Right renal pelvis (tissue), 4 donors: ENCODE results near the gene FOXI1. TPM values are rescaled to one million over a fixed set of nuclear protein-coding genes. Genes with fewer than 3 reads are reported as not detected.

Experiments
- DNase-seq, 4 donors: peaks; one replicate each; pipeline ENCODE4 v3.0.0-alpha.2; 2013; ENCODE audit warnings: low read depth in 4 of 4, low spot score in 3 of 4, missing footprints in 1 of 4
- polyA plus RNA-seq, 4 donors: library from polyadenylated mRNA; unstranded; fragments of 120-200 nt; gene quantifications; one replicate each; pipeline ENCODE4 v1.2.1, GENCODE V29; 2013; ENCODE audit not compliant: insufficient read length in 4 of 4

FOXI1 gene
- polyA plus RNA-seq = 1 to 10 TPM; 5.6 to 7.9 (median 7.5) TPM

DNA sequence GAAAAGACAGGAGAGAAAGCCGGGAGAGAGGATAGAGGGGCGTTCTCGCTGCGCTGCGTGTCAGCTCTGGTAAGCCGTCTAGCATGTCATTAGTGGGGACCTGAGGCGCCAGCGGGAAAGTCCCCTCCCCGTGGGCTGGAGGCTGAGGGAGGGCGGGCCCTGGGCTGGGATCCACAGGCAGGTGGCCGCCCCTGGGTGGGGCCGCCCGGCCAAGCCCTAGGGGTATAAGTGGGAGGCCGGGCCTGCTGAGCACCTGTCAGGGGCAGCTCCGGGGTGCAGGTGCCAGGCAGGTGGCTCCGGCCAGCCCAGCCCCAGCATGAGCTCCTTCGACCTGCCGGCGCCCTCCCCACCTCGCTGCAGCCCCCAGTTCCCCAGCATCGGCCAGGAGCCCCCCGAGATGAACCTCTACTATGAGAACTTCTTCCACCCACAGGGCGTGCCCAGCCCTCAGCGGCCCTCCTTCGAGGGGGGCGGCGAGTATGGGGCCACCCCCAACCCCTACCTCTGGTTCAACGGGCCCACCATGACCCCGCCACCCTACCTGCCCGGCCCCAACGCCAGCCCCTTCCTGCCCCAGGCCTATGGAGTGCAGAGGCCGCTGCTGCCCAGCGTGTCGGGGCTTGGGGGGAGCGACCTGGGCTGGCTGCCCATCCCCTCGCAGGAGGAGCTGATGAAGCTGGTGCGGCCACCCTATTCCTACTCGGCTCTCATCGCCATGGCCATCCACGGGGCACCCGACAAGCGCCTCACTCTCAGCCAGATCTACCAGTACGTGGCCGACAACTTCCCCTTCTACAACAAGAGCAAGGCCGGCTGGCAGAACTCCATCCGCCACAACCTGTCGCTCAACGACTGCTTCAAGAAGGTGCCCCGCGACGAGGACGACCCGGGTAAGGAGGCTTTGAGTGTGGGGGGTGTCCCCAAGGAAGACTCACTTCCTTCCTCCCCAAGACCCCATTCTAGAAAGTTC is at the start of gene FOXI1:
FOXI1 (plus strand) TSS at position 256 of the 970 bp plus-strand sequence; CDS start at position 317, 61 bp downstream.
- no peak for DNase-seq

DNA sequence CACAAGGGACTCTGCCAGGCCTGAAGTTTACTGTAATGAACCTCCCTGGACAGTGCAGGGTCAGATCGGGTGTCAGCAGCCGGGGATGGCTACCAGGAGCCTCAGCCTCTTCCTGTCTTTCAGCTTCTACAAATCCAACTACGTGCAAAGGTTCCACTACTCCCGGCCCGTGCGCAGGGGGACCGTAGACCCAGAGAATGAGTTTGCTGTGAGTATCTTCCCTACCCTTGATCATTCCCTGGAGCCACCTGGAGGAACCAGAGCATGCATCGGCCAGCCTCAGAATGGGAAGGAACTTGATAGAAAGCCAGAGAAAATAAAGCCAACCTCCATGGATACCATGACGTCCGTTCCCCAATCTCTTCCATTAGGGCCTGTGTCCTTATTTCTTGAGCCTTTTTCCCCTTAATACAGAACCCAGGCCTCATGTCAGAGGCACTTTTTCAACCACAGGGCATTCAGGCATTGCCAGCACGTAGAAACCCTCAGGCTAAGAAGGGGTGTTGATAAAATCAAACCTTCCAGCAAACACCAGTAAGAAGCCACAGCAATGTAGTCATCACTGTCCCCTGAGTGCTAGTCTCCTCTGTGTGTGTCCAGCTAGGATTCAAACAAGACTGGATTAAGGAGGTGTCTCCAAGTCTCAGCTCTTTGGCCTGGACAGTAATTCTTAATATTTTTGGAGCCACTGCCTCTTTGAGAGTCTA is 49.0 kb upstream of the FOXI1 start:
- DNase-seq = no peak

DNA sequence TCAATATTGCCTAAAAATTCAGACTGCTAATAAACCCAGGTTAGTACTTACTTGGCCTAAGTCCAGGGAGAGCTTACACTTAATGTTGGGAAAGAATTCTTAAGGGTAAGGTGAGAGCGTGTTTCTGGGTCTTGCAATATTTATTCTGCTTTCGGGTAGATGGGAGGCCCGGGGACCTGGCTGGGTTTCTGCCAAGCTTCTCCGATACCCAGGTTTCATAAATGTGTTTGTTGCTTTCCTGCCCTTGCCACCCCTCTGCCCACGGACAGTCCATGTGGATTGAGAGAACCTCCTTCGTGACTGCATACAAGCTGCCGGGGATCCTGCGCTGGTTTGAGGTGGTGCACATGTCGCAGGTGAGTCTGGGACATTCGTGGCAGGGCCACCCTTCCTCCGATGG is 48.4 kb upstream of the FOXI1 start:
- no peak for DNase-seq

DNA sequence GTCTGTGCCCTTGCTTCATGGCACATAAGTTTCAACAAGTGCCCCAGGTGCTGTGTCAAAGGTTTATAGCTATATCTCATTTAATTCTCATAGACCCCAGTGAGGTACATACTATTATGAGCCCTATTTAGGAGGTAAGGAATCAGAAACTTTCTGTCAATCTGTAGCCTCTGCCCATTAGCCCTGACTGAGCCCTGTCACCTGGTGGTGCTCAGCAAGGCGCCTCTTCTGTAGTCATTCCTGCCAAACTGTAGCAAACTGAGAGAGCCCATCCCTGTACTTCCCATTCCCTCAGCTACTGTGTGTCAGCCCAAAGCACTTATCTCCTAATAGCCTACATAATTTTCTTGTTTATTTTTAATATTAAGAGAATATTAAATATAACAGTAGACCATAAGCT is 46.5 kb upstream of the FOXI1 start:
- no peak for DNase-seq

DNA sequence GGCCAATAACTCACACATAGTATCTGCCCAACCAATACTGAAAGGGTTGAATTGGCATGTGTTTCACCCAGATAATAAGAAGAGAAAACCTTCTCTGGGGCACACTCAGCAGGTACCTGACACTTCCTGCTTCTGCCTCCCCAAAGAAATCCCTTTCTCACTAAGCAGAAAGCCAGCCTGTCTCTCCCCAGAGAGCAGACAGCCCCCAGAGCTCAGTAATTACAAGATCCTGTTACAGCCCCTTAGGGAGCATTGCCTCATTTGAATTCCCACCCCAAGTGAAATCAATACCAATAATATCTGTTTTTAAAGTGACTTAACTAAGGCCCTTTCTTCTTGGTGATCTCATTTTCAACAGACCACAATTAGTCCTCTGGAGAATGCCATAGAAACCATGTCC is 38.5 kb upstream of the FOXI1 start:
- DNase-seq = no peak

DNA sequence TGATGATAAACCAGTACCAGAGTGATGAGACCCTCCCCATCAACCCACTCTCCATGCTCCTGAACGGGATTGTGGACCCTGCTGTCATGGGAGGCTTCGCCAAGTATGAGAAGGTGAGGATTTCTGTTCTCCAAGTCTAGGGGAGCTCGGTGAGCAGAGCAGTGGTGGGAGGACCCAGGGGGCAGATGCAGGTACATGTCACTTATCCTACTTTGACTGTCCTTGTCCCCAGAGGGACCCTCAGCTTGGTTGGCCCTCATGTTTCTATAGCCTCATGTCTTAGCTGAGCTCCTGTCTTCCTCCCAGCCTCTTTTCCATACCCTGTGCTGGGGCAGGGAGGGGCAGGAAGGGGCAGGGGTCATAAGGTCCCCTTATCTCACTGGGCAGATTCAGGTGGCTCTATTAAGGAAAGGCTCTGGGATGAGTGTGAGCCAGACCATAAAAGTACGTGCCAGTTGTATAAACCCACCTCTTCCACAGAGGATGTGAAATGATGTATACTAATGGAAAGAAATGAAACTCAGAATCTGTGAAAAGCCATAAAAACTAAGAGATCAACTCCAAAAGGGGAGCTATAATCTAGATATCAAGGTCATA is 38.0 kb upstream of the FOXI1 start:
- DNase-seq = no peak

DNA sequence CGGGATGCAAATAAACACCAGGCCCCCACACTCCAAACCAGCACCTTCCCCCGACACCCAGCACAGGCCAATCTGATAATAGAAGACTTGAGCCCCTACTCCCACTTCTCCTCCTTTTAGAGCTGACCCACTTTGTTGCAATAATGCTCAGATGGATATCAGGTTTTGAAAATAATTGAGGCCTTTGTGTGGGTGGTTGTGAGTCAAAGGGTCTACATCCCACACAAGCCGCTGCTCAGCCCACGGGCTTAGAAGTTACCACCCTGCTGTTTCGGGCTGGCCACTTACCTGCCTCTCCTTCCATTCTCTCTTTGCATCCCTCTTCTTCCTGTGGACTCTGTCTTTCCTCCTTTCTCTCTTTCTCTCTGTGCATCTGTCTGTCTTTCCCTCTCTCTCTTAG is 36.2 kb upstream of the FOXI1 start:
- no peak for DNase-seq

DNA sequence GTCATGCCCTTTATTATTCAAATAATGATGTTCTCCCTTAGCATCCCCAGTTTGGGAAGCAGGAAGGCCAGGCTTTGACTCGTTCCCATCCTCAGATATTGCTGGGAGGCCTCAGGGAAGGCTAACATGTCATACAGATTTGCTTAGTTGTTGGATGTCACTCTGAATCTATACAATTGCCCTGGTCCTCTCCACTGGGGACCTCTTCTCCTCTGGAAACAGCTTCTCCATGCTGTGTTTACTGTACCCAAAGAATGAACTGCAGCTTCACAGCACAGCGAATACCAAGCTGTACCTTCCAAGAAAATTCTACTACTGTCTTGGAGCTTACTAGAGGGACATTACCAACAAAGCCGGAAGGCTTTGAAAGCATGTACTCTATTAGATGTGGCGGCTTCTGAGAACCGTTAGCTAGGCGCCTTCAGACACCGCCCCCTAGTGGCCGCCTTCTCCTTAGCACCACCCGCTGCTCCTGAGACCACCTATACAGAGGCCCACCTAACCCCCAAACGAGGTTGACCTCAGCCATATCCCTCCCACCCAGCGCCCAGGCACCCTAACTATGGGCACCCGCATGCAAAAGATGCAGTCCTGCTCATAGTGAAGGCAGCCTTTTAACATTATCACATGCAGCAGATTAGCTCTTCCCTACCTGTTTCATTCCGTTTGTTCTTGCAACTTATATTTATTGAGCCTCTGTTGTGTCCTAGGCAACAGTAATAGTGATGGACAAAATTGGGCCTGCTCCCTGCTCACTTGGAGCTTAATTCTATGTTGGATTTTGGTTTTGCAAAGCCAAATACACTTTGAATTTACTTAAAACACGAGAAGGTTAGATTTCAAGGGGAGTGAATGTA is 34.9 kb upstream of the FOXI1 start:
- DNase-seq = peak; percentile 20 to 49 (median 42)

DNA sequence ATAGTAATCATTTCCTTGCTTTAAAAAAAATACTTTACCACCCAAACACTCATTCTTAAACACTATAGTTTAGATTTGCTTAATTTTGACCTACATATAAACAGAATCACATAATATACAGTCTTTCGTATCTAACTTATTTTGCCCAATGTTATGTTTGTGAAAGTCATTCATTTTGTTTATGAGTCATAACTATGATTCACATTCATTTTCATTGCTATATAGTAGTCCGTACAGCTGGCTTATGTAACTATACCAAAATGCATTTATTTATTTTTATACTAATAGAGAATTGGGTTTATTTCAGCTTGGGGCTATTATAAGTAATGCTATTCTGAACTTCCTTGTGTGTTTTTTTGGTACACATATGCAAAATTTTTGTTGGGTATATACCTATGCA is 33.9 kb upstream of the FOXI1 start:
- no peak for DNase-seq

DNA sequence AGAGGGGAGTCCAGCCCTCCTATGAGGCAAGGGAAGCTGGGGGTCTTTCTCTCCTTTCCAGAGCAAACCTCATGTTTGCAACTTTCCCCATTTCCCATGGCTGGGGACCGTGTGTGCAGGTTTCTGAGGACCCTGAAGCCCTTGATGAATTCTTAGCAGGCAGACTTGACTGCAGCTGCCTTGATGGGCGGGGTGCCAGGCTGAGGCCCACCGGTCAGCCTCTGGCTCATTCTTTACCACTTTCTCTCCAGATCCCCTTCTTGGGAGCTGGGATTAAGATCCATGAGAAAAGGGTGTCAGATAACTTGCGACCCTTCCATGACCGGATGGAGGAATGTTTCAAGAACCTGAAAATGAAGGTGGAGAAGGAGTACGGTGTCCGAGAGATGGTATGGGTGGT is 30.0 kb upstream of the FOXI1 start:
- no peak for DNase-seq

DNA sequence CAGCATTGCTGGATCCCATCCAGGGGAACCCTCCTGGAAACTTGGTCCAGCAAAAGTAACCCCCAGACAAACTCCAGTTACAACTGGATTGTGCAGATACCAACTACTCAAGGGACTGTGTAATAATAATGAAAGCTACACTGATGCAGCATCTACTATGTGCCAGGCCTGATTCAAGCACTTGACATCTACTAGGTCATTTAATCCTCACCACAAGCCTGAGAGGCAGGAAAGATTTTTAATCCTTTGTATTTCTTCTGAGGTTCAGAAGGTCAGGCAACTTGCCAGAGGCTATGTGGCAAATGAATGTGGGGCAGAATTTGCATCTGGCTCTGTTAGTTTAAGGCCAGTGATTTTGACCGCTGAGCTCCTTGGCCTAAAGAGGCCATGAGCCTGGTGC is 29.5 kb upstream of the FOXI1 start:
- no peak for DNase-seq

DNA sequence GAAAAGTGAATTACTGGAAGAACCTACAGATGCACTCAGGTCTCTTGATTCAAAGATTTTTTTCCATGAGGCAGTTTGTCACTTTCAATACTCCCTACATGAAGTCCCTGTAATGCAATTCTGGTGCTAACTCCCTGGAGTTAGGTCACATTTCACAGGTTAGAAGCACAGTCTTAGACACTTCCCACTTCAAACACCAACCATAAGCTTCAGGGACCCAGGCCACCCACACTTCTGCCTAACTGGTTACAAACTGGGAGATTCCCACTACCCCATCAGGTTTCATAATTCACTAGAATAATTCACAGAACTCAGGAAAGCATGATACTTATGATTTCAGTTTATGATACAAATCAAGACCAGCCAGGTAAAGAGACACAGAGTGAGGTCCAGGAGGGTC is 29.0 kb upstream of the FOXI1 start:
- DNase-seq = no peak

DNA sequence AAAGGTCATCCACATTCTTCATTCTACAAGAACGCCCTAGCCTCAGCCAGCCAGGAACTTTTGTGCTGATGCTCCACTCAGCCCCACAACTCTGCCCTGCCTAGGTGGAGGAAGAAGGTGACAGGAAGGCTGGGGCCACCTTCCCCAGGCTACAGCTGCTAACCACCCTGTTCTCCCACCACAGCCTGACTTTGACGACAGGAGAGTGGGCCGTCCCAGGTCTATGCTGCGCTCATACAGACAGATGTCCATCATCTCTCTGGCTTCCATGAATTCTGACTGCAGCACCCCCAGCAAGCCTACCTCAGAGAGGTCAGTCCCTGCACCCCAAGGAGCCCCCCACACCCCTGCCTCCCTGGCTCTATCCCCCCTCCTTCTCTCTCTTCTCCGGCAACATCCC is 28.2 kb upstream of the FOXI1 start:
- DNase-seq = no peak

DNA sequence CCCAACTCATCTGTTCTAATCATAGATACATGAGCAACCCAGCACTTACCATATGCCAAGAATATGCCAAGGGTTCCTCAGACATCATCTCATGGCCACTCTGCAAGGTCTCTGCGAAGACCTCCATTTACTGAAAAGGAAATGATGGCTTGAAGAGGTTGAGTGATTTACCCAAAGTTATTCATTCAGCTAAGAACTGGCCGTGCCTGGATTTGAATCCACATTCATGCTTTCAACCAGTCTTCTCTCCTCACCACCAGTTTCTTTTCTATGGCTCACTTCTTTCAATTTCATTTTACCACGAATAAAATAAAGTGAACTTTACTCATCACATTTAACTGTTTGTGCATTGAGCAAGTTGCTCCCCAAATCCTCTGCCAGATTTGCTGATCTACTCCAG is 27.2 kb upstream of the FOXI1 start:
- DNase-seq = no peak

DNA sequence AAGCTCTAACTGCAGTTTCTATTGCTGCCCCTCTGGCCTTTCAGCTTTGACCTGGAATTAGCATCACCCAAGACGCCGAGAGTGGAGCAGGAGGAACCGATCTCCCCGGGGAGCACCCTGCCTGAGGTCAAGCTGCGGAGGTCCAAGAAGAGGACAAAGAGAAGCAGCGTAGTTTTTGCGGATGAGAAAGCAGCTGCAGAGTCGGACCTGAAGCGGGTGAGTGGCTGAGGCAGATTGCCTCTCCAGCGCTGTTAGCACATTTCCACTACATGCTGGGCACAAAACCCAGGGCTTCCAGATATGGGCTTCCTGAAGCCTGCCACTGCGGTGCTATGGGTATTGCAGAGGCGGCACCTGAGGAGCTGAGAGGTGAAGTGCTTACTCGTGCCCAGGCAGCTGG is 26.8 kb upstream of the FOXI1 start:
- DNase-seq = no peak

DNA sequence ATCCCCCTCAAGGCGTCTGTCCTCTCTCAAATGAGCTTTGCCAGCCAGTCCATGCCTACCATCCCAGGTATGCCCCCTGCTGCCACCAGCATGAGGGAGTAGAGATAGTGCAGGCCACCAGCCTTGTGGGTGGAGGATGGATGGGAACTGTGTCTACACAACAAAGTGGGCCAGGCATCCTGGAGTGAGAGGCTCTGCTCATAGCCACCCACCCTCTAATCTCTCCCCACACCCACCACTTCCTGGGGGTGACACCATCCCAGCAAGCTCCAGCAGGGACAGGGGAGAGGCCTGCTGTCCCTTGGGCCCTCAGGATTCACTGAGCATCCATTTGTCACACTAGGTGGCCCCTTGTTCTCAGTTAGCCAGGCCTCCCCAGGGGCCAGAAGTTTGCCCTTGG is 25.5 kb upstream of the FOXI1 start:
- no peak for DNase-seq

DNA sequence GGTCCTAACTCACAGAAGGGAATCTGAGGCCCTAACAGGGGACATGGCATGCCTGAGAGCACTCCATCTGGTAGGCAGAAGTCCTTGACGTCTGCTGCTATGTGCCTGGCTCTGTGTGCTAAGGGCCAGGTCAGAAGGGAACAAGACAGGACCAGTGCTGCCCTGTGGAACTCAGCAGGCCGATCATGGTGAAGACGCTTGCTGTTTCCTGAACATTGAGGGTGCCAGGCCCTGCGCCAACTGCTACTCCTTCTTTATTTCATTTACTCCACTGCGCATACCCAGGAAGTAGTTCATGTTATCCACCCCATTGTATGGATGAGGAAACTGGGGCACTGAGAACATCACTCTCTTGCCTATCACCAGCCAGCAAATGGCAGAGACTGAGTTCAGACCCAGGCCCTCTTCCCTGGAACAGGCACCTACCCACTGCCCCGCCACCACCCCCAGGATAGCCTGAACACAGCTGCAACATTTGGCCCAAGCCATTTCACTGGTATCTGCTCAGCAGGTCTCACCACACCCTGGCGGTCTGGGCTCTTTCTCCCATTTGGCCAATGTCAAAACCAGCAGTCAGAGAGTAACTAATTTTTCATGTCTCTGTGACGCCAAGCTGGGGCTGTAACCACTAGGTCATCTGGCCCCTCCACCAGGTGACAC is 24.8 kb upstream of the FOXI1 start:
- DNase-seq = no peak

DNA sequence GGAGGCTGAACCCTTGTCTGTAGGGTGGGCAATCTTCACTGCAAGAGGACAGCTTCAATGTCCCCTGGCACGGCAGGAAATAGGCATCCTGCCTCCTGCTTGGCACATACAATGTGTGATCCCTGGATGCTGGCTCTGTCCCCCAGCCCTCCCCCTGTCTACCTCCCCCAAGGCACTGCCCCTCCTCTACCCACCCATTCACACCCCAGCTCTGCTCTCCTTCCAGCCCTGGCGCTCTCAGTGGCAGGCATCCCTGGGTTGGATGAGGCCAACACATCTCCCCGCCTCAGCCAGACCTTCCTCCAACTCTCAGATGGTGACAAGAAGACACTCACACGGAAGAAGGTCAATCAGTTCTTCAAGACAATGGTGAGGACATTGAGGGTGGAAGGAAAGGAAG is 24.1 kb upstream of the FOXI1 start:
- no peak for DNase-seq

DNA sequence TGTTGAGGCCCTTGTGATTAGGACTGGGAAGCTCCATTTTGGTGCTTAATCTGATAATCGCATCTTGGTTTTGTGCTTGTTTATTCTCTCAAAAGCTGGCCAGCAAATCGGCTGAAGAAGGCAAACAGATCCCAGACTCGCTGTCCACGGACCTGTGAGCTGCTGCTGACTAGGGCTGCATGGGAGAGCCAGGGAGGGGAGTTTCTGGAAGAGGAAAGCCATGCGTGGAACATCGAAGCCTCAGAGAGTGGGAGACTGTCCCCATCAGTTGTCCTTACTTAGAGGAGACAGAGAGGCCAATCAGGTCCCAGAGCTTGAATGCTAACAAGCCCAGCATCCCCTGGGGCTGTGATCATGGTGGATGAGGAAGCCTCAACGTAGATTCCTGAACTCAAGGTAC is 23.0 kb upstream of the FOXI1 start:
- no peak for DNase-seq
